H1 (cell line): ENCODE measurements around the gene ALOX15. TPM values are rescaled to one million over a fixed set of nuclear protein-coding genes. Genes with fewer than 3 reads are reported as not detected.

ENCODE experiments used
- CTCF ChIA-PET: fragments of 300-600 bp; sonication (Branson Sonifier 250); formaldehyde crosslinking; loops from one replicate; lab custom pipeline; 2021; ENCODE audit not compliant: partially characterized antibody; lab: Charles Lee
- POLR2A ChIA-PET: fragments of 300-600 bp; sonication (Branson Sonifier 250); formaldehyde crosslinking; loops from one replicate; lab custom pipeline; 2021; ENCODE audit warnings: inconsistent platforms; ENCODE audit not compliant: partially characterized antibody; lab: Charles Lee
- DNase-seq, 2 experiments: peaks; one replicate each; pipeline versions ENCODE4 v3.0.0 to v3.0.0-alpha.2; 2010 to 2022; ENCODE audit warnings: low spot score in 2 of 2, low read depth in 1 of 2, mixed read lengths in 1 of 2
- FAIRE-seq: peaks from 2 replicates; lab custom pipeline; 2011; peaks lifted over from hg19 to GRCh38; lab: Jason Lieb, UNC
- H2AFZ ChIP-seq: 2 replicates; pipeline ENCODE4 v1.8.1; 2012; ENCODE audit warnings: low read length, inconsistent platforms
- H2AK5ac ChIP-seq: 2 replicates; pipeline ENCODE4 v1.6.1; 2013; ENCODE audit warnings: low read depth, low read length
- H2BK120ac ChIP-seq: replicated peaks from 2 replicates; pipeline ENCODE3; 2013; ENCODE audit warnings: low read depth, low read length, inconsistent platforms
- H2BK12ac ChIP-seq: 2 replicates; pipeline ENCODE4 v1.6.1; 2013; ENCODE audit warnings: low read depth, low read length
- H2BK15ac ChIP-seq: 2 replicates; pipeline ENCODE4 v1.6.1; 2013; ENCODE audit warnings: low read length
- H2BK20ac ChIP-seq: 2 replicates; pipeline ENCODE4 v1.6.1; 2013; ENCODE audit warnings: low read length
- H2BK5ac ChIP-seq: 2 replicates; pipeline ENCODE4 v1.6.1; 2013; ENCODE audit warnings: low read depth, low read length
- H3K14ac ChIP-seq: 2 replicates; pipeline ENCODE4 v1.6.1; 2013; ENCODE audit warnings: inconsistent platforms; ENCODE audit not compliant: insufficient read length
- H3K18ac ChIP-seq: 2 replicates; pipeline ENCODE4 v1.6.1; 2013; ENCODE audit warnings: low read length; ENCODE audit errors: extremely low read depth
- H3K23ac ChIP-seq: 2 replicates; pipeline ENCODE4 v1.6.1; 2013; ENCODE audit warnings: inconsistent platforms; ENCODE audit not compliant: insufficient read length
- H3K23me2 ChIP-seq: 2 replicates; pipeline ENCODE4 v1.6.1; 2013; ENCODE audit warnings: low read depth, low read length
- H3K27ac ChIP-seq: 2 replicates; pipeline ENCODE4 v1.6.1; 2011; ENCODE audit warnings: low read depth, low read length, inconsistent platforms
- H3K27me3 ChIP-seq, 4 experiments: replicated peaks in 1 of 4; 1 replicate in 1 of 4; 2 replicates in 3 of 4; pipeline versions ENCODE4 v1.6.1 to v1.8.1; 2011 to 2013; ENCODE audit warnings: low read length in 3 of 4, mild to moderate bottlenecking in 3 of 4, inconsistent platforms in 2 of 4, mixed read lengths in 2 of 4, moderate library complexity in 1 of 4; ENCODE audit not compliant: control insufficient read depth in 3 of 4, insufficient read depth in 3 of 4; ENCODE audit errors: extremely low read depth in 1 of 4
- H3K36me3 ChIP-seq, 4 experiments: 2 replicates each; pipeline versions ENCODE4 v1.6.1 to v1.8.1; 2011 to 2013; ENCODE audit warnings: mild to moderate bottlenecking in 4 of 4, low read length in 3 of 4, moderate library complexity in 2 of 4, control low read depth in 1 of 4, inconsistent platforms in 1 of 4; ENCODE audit not compliant: insufficient read depth in 4 of 4, control insufficient read depth in 2 of 4
- H3K4ac ChIP-seq: replicated peaks from 2 replicates; pipeline ENCODE3; 2013; ENCODE audit warnings: low read length, low read depth, mixed read lengths, inconsistent platforms; ENCODE audit not compliant: insufficient read length
- H3K4me1 ChIP-seq, 4 experiments: replicated peaks in 1 of 4; 1 replicate in 1 of 4; 2 replicates in 3 of 4; pipeline versions ENCODE4 v1.6.1 to v1.8.1; 2011 to 2013; ENCODE audit warnings: low read length in 3 of 4, inconsistent platforms in 2 of 4, mixed read lengths in 1 of 4; ENCODE audit not compliant: insufficient read depth in 4 of 4, control insufficient read depth in 3 of 4
- H3K4me2 ChIP-seq, 2 experiments: 2 replicates each; pipeline versions ENCODE4 v1.6.1 to v1.8.1; 2011 to 2013; ENCODE audit warnings: low read depth in 2 of 2, low read length in 2 of 2, control low read depth in 1 of 2, inconsistent platforms in 1 of 2, mild to moderate bottlenecking in 1 of 2; ENCODE audit not compliant: insufficient read depth in 1 of 2
- H3K4me3 ChIP-seq, 4 experiments: fragments of 200-600, 300-600 bp in 1 of 4; sonication (generic), shearing (Covaris generic), sonication (Bioruptor Twin) in 1 of 4; 2 replicates each; pipeline versions ENCODE4 v1.5.1 to v1.8.1; 2011 to 2016; ENCODE audit warnings: low read length in 4 of 4, low read depth in 3 of 4, control low read depth in 2 of 4, inconsistent platforms in 2 of 4, mild to moderate bottlenecking in 2 of 4, mixed read lengths in 1 of 4, moderate library complexity in 1 of 4; ENCODE audit not compliant: insufficient read depth in 2 of 4; ENCODE audit errors: extremely low read depth in 1 of 4
- H3K56ac ChIP-seq: replicated peaks from 2 replicates; pipeline ENCODE3; 2013; ENCODE audit warnings: low read depth, mild to moderate bottlenecking, mixed read lengths, low read length, inconsistent platforms; ENCODE audit not compliant: insufficient read length
- H3K79me1 ChIP-seq: 2 replicates; pipeline ENCODE4 v1.6.1; 2013; ENCODE audit warnings: low read depth, low read length, control low read depth
- H3K79me2 ChIP-seq, 2 experiments: 2 replicates each; pipeline versions ENCODE4 v1.6.1 to v1.8.1; 2012 to 2013; ENCODE audit warnings: low read length in 2 of 2, mild to moderate bottlenecking in 2 of 2, inconsistent platforms in 1 of 2; ENCODE audit not compliant: insufficient read depth in 2 of 2, control insufficient read depth in 1 of 2
- H3K9ac ChIP-seq, 4 experiments: replicated peaks in 1 of 4; 1 replicate in 1 of 4; 2 replicates in 3 of 4; pipeline versions ENCODE4 v1.6.1 to v1.8.1; 2011 to 2013; ENCODE audit warnings: low read depth in 3 of 4, low read length in 3 of 4, control low read depth in 2 of 4, mild to moderate bottlenecking in 2 of 4, moderate library complexity in 2 of 4, inconsistent platforms in 1 of 4; ENCODE audit errors: extremely low read depth in 1 of 4
- H3K9me3 ChIP-seq, 2 experiments: 2 replicates each; pipeline versions ENCODE4 v1.6.1 to v1.8.1; 2012 to 2013; ENCODE audit warnings: mild to moderate bottlenecking in 2 of 2, moderate library complexity in 2 of 2, control low read depth in 1 of 2, inconsistent platforms in 1 of 2, low read depth in 1 of 2, low read length in 1 of 2, mixed read lengths in 1 of 2; ENCODE audit not compliant: insufficient read depth in 2 of 2
- H4K20me1 ChIP-seq, 2 experiments: replicated peaks in 1 of 2; 2 replicates each; pipeline versions ENCODE3 to v1.8.1; 2011 to 2013; ENCODE audit warnings: inconsistent platforms in 2 of 2, low read length in 2 of 2, mild to moderate bottlenecking in 1 of 2; ENCODE audit not compliant: insufficient read depth in 2 of 2, control insufficient read depth in 1 of 2
- H4K5ac ChIP-seq: 2 replicates; pipeline ENCODE4 v1.6.1; 2013; ENCODE audit warnings: low read length, low read depth, mixed read lengths, inconsistent platforms; ENCODE audit not compliant: insufficient read length
- H4K8ac ChIP-seq: 2 replicates; pipeline ENCODE4 v1.8.0; 2013; ENCODE audit warnings: mild to moderate bottlenecking, moderate library complexity, low read length, inconsistent platforms; ENCODE audit not compliant: insufficient read depth; ENCODE audit errors: extremely low read depth
- H4K91ac ChIP-seq: replicated peaks from 2 replicates; pipeline ENCODE3; 2013; ENCODE audit warnings: low read length, mixed read lengths, inconsistent platforms; ENCODE audit not compliant: insufficient read length
- CTBP2 ChIP-seq: IDR thresholded peaks from 2 replicates; pipeline ENCODE4 v1.7.0; 2011; ENCODE audit warnings: borderline replicate concordance, mild to moderate bottlenecking, moderate library complexity, mixed read lengths, low read length; ENCODE audit not compliant: insufficient read depth, insufficient read length
- YY1 ChIP-seq: IDR thresholded peaks from 2 replicates; pipeline ENCODE4 v1.6.1; 2011; ENCODE audit warnings: low read depth, mild to moderate bottlenecking, low read length
- WGBS, 2 experiments: shearing (Covaris generic) in 1 of 2; methylation state at CpG; one replicate each; pipeline versions ENCODE4 v1.1.6 to v1.1.7; 2013 to 2015; ENCODE audit warnings: low lambda C conversion rate in 2 of 2, mixed read lengths in 2 of 2, inconsistent platforms in 1 of 2, low coverage in 1 of 2, missing lambda C conversion rate in 1 of 2; ENCODE audit not compliant: insufficient replicate concordance in 2 of 2, insufficient coverage in 1 of 2, insufficient read length in 1 of 2; ENCODE audit errors: extremely low coverage in 1 of 2, missing lambda C conversion rate in 1 of 2; 5-methylcytosine and 5-hydroxymethylcytosine counted together
- polyA plus RNA-seq, 7 experiments: library from polyadenylated mRNA; depleted of rRNA in 3 of 7; stranded (reverse) in 5 of 7; unstranded in 2 of 7; fragments of >200 nt in 5 of 7; fragments of 200-250 nt in 2 of 7; gene quantifications; 1 replicate in 5 of 7; 2 replicates in 1 of 7; 4 replicates in 1 of 7; pipeline versions ENCODE4 v1.2.1 to v1.2.3, GENCODE V29; 2011 to 2013; ENCODE audit warnings: missing spikeins in 2 of 7, mixed read lengths in 2 of 7
- total RNA-seq: library from RNA; stranded (reverse); fragmentation: NEBNext Ultra II Directional; extraction: Animal tissue kit (Norgen Biotek cat#: 25700); gene quantifications from 2 replicates; pipeline ENCODE4 v1.2.1, GENCODE V29; 2021

ALOX15 gene
- total and polyA plus RNA-seq, 2 of the 8 experiments (the other 6 are each of a cell fraction or from before 2014, with no cell fraction given) = 1.5 to 1.7 TPM

DNA sequence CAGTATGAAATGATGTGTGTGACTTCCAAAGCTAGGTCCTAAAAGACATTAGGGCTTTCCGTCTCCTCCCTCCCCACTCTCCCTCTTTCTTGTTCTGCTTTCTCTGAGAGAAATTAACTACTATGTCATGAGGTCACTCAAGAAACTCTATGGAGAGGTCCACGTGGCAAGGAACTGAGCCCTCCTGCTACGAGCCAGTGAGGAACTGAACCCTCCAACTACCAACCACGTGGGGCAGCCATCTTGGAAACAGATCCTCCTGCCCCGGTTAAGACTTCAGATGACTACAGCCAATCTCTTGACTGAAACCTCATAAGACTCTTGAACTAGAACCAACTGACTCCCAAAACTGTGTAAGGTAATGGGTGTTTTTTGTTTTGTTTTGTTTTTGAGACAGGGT is 4.2 kb upstream of the ALOX15 start:
- Histone ChIP-seq H4K91ac (no peak overlapping the region), H3K18ac (no peak overlapping the region), H2AK5ac (no peak overlapping the region), H2BK5ac (no peak overlapping the region), H2AFZ (0 out of 2 replicates have a peak overlapping the region, but pooled peaks have one; percentile 18), H2BK12ac (no peak overlapping the region), H3K4ac (no peak overlapping the region), H3K4me2 (0 out of 4 replicates have a peak overlapping the region, but pooled peaks of 1 of the 2 experiments have one; percentile 2), H4K5ac (no peak overlapping the region), H3K4me1 (peaks cover 0 to 7% (median 5%) of the 10 kb centered on the region in 4 experiments; a peak in 6 of 7 replicates), H3K56ac (no peak overlapping the region), H3K9me3 (no peaks in the 10 kb centered on the region), H3K27ac (no peak overlapping the region), H4K20me1 (no peaks in the 10 kb centered on the region), H2BK15ac (no peak overlapping the region), H3K79me1 (no peaks in the 10 kb centered on the region), H3K27me3 (peaks cover 20 to 30% (median 27%) of the 10 kb centered on the region in 4 experiments), H2BK120ac (peak overlapping the region; percentile 55), H3K23ac (no peak overlapping the region), H3K23me2 (peaks cover 9% of the 10 kb centered on the region; the same call in 1 of the 2 replicates), H4K8ac (no peak overlapping the region), H3K36me3 (no peaks in the 10 kb centered on the region), H3K79me2 (no peaks in the 10 kb centered on the region), H3K14ac (no peak overlapping the region), H2BK20ac (no peak overlapping the region), H3K4me3 (no peak overlapping the region), H3K9ac (no peak overlapping the region)
- TF ChIP-seq CTBP2 = no peak
- peak; percentile 59; the same call in 1 of the 2 replicates for TF ChIP-seq YY1
- FAIRE-seq = no peak
- POLR2A ChIA-PET = interaction anchor here (1.2 kb wide), 1 partner anchor 11 kb away, joined by 5 read pairs; no protein-coding TSS in a partner anchor
- CTCF ChIA-PET = interaction anchor here (0.5 to 1.8 kb wide), 4 partner anchors 51 to 437 kb away, joined by 3 to 4 read pairs (median 4); no protein-coding TSS in a partner anchor
- DNase-seq = no peak
- WGBS, 2 experiments = 74% methylated on average over 5 of the region's 5 CpGs; no CpG with 5 or more reads in 1 of the 2 experiments
